GM10248 (cell line): ENCODE data around the gene OOEP.

Source experiments
- CTCF ChIA-PET: fragments of 300-600 bp; sonication (Branson Sonifier 250); formaldehyde crosslinking; extraction: SDS; loops from one replicate; lab custom pipeline; 2021; ENCODE audit warnings: antibody characterized with exemption; lab: Yijun Ruan, JAX
- POLR2A ChIA-PET: fragments of 350-650 bp; sonication (Branson Sonifier 250); formaldehyde crosslinking; extraction: SDS; loops from one replicate; lab custom pipeline; 2020; ENCODE audit warnings: antibody characterized with exemption; lab: Yijun Ruan, JAX
- DNase-seq: peaks from one replicate; pipeline ENCODE4 v3.0.0; 2012; ENCODE audit errors: extremely low spot score
- CTCF ChIP-seq: IDR thresholded peaks from 2 replicates; pipeline ENCODE4 v1.5.1; 2012; ENCODE audit warnings: mild to moderate bottlenecking, low read depth; ENCODE audit errors: extremely low read depth, missing control alignments, control extremely low read depth

OOEP gene

GRCh38 chr6:73342174-73342573, 27.5 kb downstream of the OOEP start:
- ChIA-PET POLR2A (no interaction called here), CTCF (interaction anchor here (2.9 kb wide), 1 partner anchor 14 kb away, joined by 8 read pairs; no protein-coding TSS in a partner anchor)
- TF ChIP-seq CTCF: no peak

GRCh38 chr6:73341335-73341734, 28.4 kb downstream of the OOEP start:
- ChIA-PET POLR2A (no interaction called here), CTCF (no interaction called here)
- DNase-seq: no peak
- TF ChIP-seq CTCF: no peak

More at GRCh38 chr6:73342174-73342573, 27.5 kb downstream of the OOEP start:
- DNase-seq: no peak

GRCh38 chr6:73340048-73340447, 29.6 kb downstream of the OOEP start:
- ChIA-PET POLR2A (no interaction called here), CTCF (interaction anchor here (2.2 kb wide), 1 partner anchor 54 kb away, joined by 6 read pairs; no protein-coding TSS in a partner anchor)
- no peak for DNase-seq
- no peak for TF ChIP-seq CTCF

GRCh38 chr6:73339340-73339739, 30.4 kb downstream of the OOEP start:
- ChIA-PET POLR2A (no interaction called here), CTCF (interaction anchor here (0.7 to 2.2 kb wide), 7 partner anchors 11 to 928 kb away, joined by 3 to 6 read pairs (median 3); no protein-coding TSS in a partner anchor)
- no peak for DNase-seq
- TF ChIP-seq CTCF: no peak

- ChIA-PET POLR2A (no interaction called here), CTCF (interaction anchor here (0.9 to 5.3 kb wide), 10 partner anchors 10 to 918 kb away, joined by 3 to 78 read pairs (median 6); no protein-coding TSS in a partner anchor)
- TF ChIP-seq CTCF: no peak
- DNase-seq: no peak
Observed at GRCh38 chr6:73329201-73329600, 40.5 kb downstream of the OOEP start.

- no peak for DNase-seq
- CTCF ChIA-PET: interaction anchor here (1.0 to 5.3 kb wide), 10 partner anchors 10 to 918 kb away, joined by 3 to 78 read pairs (median 14); no protein-coding TSS in a partner anchor
- POLR2A ChIA-PET: no interaction called here
- no peak for TF ChIP-seq CTCF
Observed at GRCh38 chr6:73328790-73329189, 40.9 kb downstream of the OOEP start.
